GM10266 (cell line): ENCODE data around the gene ZNF722.
"Not testable (repeated sequence)": the region's sequence is repeated elsewhere in the genome, so short reads cannot be mapped to it uniquely, and the experiment has no call there.

ENCODE experiments used
- DNase-seq: peaks from one replicate; pipeline ENCODE4 v3.0.0; 2012; ENCODE audit errors: extremely low spot score
- TF ChIP-seq, protein P1 (sequence below): IDR thresholded peaks from 2 replicates; pipeline ENCODE4 v1.5.1; 2012; ENCODE audit warnings: mild to moderate bottlenecking, low read depth; ENCODE audit not compliant: control insufficient read depth, insufficient read depth; ENCODE audit errors: missing control alignments

ZNF722 gene

DNA sequence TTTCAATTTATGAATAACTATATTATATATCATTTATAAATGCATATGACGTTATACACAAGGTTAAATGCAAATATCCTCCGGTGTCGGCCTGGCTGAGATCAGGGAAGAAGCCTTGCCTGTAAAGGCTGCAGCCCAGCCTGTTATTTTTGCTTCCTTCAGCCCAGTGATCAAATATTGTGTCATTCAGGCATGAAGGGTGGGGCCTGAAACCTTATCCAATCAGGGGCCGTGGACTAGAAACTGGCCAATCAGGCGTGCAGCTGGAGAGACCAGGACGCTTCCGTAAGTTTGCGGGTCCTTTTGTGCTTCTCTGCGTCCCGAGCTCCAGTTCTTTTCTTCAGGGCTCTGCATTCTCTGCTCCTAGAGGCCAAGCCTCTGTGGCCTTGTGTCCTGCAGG lies at the start of gene ZNF722:
TSS of gene ZNF722 (plus strand) at position 301 of the 400 bp plus-strand sequence. CDS start 113 bp downstream, outside the sequence.
- DNase-seq = no peak
- TF ChIP-seq, protein P1, sequence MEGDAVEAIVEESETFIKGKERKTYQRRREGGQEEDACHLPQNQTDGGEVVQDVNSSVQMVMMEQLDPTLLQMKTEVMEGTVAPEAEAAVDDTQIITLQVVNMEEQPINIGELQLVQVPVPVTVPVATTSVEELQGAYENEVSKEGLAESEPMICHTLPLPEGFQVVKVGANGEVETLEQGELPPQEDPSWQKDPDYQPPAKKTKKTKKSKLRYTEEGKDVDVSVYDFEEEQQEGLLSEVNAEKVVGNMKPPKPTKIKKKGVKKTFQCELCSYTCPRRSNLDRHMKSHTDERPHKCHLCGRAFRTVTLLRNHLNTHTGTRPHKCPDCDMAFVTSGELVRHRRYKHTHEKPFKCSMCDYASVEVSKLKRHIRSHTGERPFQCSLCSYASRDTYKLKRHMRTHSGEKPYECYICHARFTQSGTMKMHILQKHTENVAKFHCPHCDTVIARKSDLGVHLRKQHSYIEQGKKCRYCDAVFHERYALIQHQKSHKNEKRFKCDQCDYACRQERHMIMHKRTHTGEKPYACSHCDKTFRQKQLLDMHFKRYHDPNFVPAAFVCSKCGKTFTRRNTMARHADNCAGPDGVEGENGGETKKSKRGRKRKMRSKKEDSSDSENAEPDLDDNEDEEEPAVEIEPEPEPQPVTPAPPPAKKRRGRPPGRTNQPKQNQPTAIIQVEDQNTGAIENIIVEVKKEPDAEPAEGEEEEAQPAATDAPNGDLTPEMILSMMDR = no peak

DNA sequence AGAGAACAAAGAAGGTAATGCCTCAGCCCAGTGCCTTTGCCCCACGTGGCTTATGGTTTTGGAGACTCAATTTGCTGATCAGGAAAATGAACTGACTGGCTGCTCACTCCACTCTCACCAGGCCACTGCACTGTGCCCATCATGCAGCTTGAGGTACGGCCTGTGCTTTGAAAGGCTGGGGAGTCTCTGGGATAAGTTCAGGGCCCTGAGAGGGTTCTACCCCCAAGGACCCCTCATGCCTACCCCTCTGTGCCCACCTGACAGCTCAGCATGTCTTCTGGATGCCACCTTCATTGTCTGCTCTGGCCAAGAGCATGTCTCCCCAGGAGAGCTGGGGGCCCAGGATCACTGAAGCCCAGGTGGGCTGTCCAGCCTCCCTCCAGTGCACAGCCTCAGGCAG lies 45.5 kb upstream of the ZNF722 start:
- TF ChIP-seq, protein P1 = no peak
- no peak for DNase-seq

DNA sequence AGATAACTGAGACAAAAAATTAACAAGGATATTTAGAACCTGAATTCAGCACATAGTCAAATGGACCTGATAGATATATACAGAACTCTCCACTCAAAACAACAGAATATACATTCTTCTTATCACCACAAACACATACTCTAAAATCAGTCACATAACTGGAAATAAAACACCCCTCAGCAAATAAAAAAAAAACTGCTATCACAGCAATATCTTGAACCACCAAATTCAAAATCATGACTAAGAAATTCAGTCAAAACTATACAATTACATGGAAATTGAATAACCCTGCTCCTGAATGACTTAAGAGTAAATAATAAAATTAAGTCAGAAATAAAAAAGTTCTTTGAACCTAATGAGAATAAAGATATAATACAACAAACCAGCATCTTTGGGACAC lies 30.0 kb upstream of the ZNF722 start:
- TF ChIP-seq, protein P1 = no peak
- no peak for DNase-seq

DNA sequence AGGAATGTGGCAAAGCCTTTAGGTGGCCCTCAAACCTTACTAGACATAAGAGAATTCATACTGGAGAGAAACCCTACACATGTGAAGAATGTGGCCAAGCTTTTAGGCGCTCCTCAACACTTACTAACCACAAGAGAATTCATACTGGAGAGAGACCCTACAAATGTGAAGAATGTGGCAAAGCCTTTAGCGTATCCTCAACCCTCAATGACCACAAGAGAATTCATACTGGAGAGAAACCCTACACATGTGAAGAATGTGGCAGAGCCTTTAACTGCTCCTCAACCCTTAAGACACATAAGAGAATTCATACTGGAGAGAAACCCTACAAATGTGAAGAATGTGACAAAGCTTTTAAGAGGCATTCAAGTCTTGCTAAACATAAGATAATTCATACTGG lies 16.8 kb downstream of the ZNF722 start:
- not testable (repeated sequence) for DNase-seq

DNA sequence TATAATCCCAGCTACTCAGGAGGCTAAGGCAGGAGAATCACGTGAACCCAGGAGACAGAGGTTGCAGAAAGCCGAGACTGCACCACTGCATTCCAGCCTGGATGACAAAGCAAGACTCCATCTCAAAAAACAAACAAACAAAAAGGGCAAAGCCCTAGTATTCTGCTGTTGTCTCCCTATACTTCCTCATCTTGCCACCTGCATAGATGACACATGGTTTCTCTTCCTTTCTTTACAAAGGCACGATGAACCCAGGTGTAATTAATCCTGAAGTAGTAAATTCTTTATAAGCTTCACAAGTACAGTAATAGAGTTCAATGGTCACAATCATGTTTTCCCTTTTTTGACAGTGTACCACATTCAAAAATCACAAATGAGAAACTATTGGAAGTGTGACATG lies 36.7 kb downstream of the ZNF722 start:
- TF ChIP-seq, protein P1 = no peak
- DNase-seq = no peak

DNA sequence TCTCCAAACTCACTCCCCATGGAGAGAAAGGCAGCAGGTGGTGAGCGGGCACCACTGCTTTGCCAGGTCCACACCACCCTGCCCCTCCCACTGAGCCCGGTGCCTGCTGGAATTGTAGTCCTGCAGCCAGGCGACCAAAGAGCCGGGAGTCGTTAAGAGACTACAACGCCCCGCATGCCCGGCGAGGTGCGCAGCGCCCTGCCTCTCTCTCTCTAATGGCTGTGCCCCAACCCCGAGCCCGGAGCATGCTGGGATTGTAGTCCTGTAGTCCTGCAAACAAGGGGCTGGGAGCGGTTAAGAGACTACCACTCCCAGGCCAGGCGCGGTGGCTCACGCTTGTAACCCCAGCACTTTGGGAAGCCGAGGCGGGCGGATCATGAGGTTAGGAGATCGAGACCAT lies 38.4 kb downstream of the ZNF722 start:
- TF ChIP-seq, protein P1 = no peak

DNA sequence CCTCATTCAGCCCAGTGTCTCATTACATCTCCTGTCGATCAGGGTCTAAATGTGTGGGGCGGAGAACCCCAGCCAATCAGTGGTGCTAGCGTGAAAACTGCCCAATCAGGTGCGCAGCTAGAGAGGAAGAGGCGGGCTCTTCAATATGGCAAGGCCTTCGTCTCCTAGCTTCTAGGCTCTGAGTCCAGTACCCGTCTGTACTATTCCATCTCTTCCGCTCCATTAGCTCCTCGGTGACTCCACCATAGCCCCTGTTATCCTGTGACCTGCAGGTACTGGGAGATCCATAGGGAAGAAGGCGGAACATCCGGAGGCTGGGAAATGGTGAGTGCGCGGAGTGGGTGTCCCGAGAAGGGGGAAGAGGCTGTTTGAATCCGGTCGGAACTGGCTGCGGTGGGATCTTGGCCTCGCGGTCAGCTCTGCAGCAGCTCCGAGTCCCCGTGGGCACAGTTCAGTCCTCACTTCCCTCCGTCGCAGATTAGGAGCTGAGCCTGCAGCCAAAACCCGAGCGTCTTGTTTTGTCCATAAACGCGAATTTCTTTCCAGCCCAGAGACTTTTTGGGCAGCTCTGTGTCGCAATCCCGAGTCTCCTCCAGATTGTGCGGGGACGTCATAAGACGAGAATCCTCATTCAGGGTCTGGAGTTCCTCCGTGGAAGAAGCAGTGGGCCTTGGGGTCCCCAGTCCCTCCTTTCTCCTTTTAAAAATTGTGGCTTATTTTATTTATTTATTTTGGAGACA lies 46.8 kb downstream of the ZNF722 start, which contains the start of gene ZNF727:
TSS of gene ZNF727 (plus strand) at position 134 of the 740 bp plus-strand sequence. CDS start at position 322, 188 bp downstream.
- DNase-seq = no peak
- TF ChIP-seq, protein P1 = no peak

More for the DNA sequence above, 38.4 kb downstream of the ZNF722 start:
- DNase-seq = no peak

DNA sequence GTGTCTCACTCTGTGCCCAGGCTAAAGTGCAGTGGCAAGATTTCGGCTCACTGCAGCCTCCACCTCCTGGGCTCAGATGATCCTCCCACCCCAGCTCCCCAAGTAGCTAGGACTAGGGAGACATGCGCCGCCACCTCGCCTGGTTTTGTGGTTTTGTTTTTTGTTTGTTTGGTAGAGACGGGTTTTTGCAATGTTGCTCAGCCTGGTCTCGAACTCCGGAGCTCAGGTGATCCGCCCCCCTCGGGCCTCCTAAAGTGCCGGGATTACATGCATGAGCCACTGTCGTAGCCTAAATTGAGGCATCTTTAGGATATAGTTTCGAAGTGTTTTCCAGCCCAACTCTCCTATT lies 47.4 kb downstream of the ZNF722 start:
- TF ChIP-seq, protein P1 = no peak
- no peak for DNase-seq
